ENCODE results near the gene ZNF124. TPM values are rescaled to one million over a fixed set of nuclear protein-coding genes. Genes with fewer than 3 reads are reported as not detected.
"Not testable (repeated sequence)": the region's sequence is repeated elsewhere in the genome, so short reads cannot be mapped to it uniquely, and the experiment has no call there.

ZNF124 gene
- total and polyA plus RNA-seq, 2 donors (not counting 1 experiment from before 2014, with no cell fraction given), result 5.0 to 23.8 TPM

- peaks cover 16% of the 10 kb centered on the region for H3K79me2 ChIP-seq (ENCODE audit: control insufficient read depth, insufficient read depth, low read length)
- no peak overlapping the region for H2AFZ ChIP-seq (ENCODE audit: insufficient read depth, low read depth, low read length, poor library complexity, severe bottlenecking)
- no peak overlapping the region for H3K4me3 Mint-ChIP-seq
- H3K27me3 Mint-ChIP-seq, result no peaks in the 10 kb centered on the region
- peaks cover 5 to 28% (median 18%) of the 10 kb centered on the region in 3 donors for H3K9me3 ChIP-seq (ENCODE audit: control extremely low read depth in 1 of 3, control insufficient read depth in 2 of 3, insufficient read depth in 1 of 3, low read length in 2 of 3)
- ATAC-seq (ENCODE audit: low read depth) (no peak), DNase-seq (no peak)
- H3K4me1 Mint-ChIP-seq, result peaks cover 7% of the 10 kb centered on the region
- WGBS (ENCODE audit: insufficient coverage), result 99% methylated on average over 10 of the region's 10 CpGs
- H3K27ac ChIP-seq (ENCODE audit: low read length in 2 of 2), result no peak overlapping the region
- H3K4me3 ChIP-seq (ENCODE audit: control extremely low read depth in 1 of 5, extremely low read depth in 1 of 5, insufficient read depth in 1 of 5, low read depth in 2 of 5, low read length in 4 of 5), result no peak overlapping the region
- ChIA-PET CTCF (no interaction called here), POLR2A (no interaction called here)
- TF ChIP-seq EZH2 (IDR thresholded peaks at IDR 0.05; ENCODE audit: borderline replicate concordance, insufficient read depth, low read depth, low read length, poor library complexity, severe bottlenecking) (no peak), CTCF (IDR thresholded peaks at IDR 0.05) (no peak)
- no peak overlapping the region for H3K27ac Mint-ChIP-seq
- no peak overlapping the region for H3K9ac ChIP-seq (ENCODE audit: low read length)
- peaks cover 4% of the 10 kb centered on the region for H4K20me1 ChIP-seq (ENCODE audit: control insufficient read depth, insufficient read depth, low read length, poor library complexity, severe bottlenecking)
- intact Hi-C loops (cut with micrococcal nuclease), result no loop called here
- no peaks in the 10 kb centered on the region for H3K27me3 ChIP-seq (replicated peaks in 1 of 4; ENCODE audit: control extremely low read depth in 1 of 4, control insufficient read depth in 3 of 4, insufficient read depth in 4 of 4, low read length in 3 of 4)
- H3K4me1 ChIP-seq (ENCODE audit: control insufficient read depth in 2 of 2, insufficient read depth in 2 of 2, low read length in 2 of 2), result peaks cover 0 to 3% of the 10 kb centered on the region in 2 donors
- H3K9me3 Mint-ChIP-seq (ENCODE audit: insufficient read depth), result peaks cover 19% of the 10 kb centered on the region
- H3K36me3 ChIP-seq (replicated peaks in 1 of 2; ENCODE audit: control extremely low read depth in 1 of 2, control insufficient read depth in 1 of 2, extremely low read depth in 1 of 2, insufficient read depth in 2 of 2, low read length in 1 of 2), result no peaks in the 10 kb centered on the region
- no peak overlapping the region for H3K4me2 ChIP-seq (replicated peaks; ENCODE audit: low read depth, low read length, poor library complexity, severe bottlenecking)
These were observed 40.6 kb downstream of the ZNF124 start for GRCh38 chr1:247131236-247131635.

- H3K4me3 ChIP-seq (ENCODE audit: control extremely low read depth in 1 of 5, extremely low read depth in 1 of 5, insufficient read depth in 1 of 5, low read depth in 2 of 5, low read length in 4 of 5), result peak overlapping the region in 3 of 5 experiments; percentile 23 to 36 (median 26)
- POLR2A ChIA-PET, result interaction anchor here (0.7 kb wide), 1 partner anchor 41 kb away, joined by 3 read pairs; no protein-coding TSS in a partner anchor
- H3K9me3 Mint-ChIP-seq (ENCODE audit: insufficient read depth); H3K27me3 Mint-ChIP-seq; ATAC-seq (ENCODE audit: low read depth); H3K27me3 ChIP-seq (replicated peaks in 1 of 4; ENCODE audit: control extremely low read depth in 1 of 4, control insufficient read depth in 3 of 4, insufficient read depth in 4 of 4, low read length in 3 of 4); H3K27ac ChIP-seq (ENCODE audit: low read length in 2 of 2); H2AFZ ChIP-seq (ENCODE audit: insufficient read depth, low read depth, low read length, poor library complexity, severe bottlenecking); CTCF ChIA-PET; H3K36me3 ChIP-seq (replicated peaks in 1 of 2; ENCODE audit: control extremely low read depth in 1 of 2, control insufficient read depth in 1 of 2, extremely low read depth in 1 of 2, insufficient read depth in 2 of 2, low read length in 1 of 2); H4K20me1 ChIP-seq (ENCODE audit: control insufficient read depth, insufficient read depth, low read length, poor library complexity, severe bottlenecking); DNase-seq; H3K9ac ChIP-seq (ENCODE audit: low read length); H3K4me1 Mint-ChIP-seq; H3K4me1 ChIP-seq (ENCODE audit: control insufficient read depth in 2 of 2, insufficient read depth in 2 of 2, low read length in 2 of 2): not testable (repeated sequence)
- H3K9me3 ChIP-seq (ENCODE audit: control extremely low read depth in 1 of 3, control insufficient read depth in 2 of 3, insufficient read depth in 1 of 3, low read length in 2 of 3), result peaks cover under 1 to 22% (median 2%) of the 10 kb centered on the region in 3 donors
- Mint-ChIP-seq H3K27ac (peak overlapping the region; percentile 81), H3K4me3 (peak overlapping the region; percentile 83)
- H3K4me2 ChIP-seq (replicated peaks; ENCODE audit: low read depth, low read length, poor library complexity, severe bottlenecking), result peak overlapping the region; percentile 42
- 34% methylated on average over 4 of the region's 18 CpGs for WGBS (ENCODE audit: insufficient coverage)
- H3K79me2 ChIP-seq (ENCODE audit: control insufficient read depth, insufficient read depth, low read length), result peaks cover 16% of the 10 kb centered on the region
- intact Hi-C loops (cut with micrococcal nuclease), result loop anchor here (2.0 kb wide), 1 partner anchor 41 kb away; no protein-coding TSS in a partner anchor
These were observed 44.1 kb downstream of the ZNF124 start for GRCh38 chr1:247127519-247128282.

- H4K20me1 ChIP-seq (ENCODE audit: control insufficient read depth, insufficient read depth, low read length, poor library complexity, severe bottlenecking); H3K36me3 ChIP-seq (replicated peaks in 1 of 2; ENCODE audit: control extremely low read depth in 1 of 2, control insufficient read depth in 1 of 2, extremely low read depth in 1 of 2, insufficient read depth in 2 of 2, low read length in 1 of 2); H2AFZ ChIP-seq (ENCODE audit: insufficient read depth, low read depth, low read length, poor library complexity, severe bottlenecking); intact Hi-C loops (cut with micrococcal nuclease); H3K9me3 Mint-ChIP-seq (ENCODE audit: insufficient read depth); H3K4me1 ChIP-seq (ENCODE audit: control insufficient read depth in 2 of 2, insufficient read depth in 2 of 2, low read length in 2 of 2); POLR2A ChIA-PET; DNase-seq; H3K27ac ChIP-seq (ENCODE audit: low read length in 2 of 2); H3K27ac Mint-ChIP-seq; H3K27me3 ChIP-seq (replicated peaks in 1 of 4; ENCODE audit: control extremely low read depth in 1 of 4, control insufficient read depth in 3 of 4, insufficient read depth in 4 of 4, low read length in 3 of 4); H3K4me2 ChIP-seq (replicated peaks; ENCODE audit: low read depth, low read length, poor library complexity, severe bottlenecking); CTCF ChIA-PET; H3K4me3 ChIP-seq (ENCODE audit: control extremely low read depth in 1 of 5, extremely low read depth in 1 of 5, insufficient read depth in 1 of 5, low read depth in 2 of 5, low read length in 4 of 5); H3K9ac ChIP-seq (ENCODE audit: low read length); H3K4me3 Mint-ChIP-seq; H3K4me1 Mint-ChIP-seq; H3K27me3 Mint-ChIP-seq: not testable (repeated sequence)
- Histone ChIP-seq H3K79me2 (ENCODE audit: control insufficient read depth, insufficient read depth, low read length) (peaks cover 12% of the 10 kb centered on the region), H3K9me3 (ENCODE audit: control extremely low read depth in 1 of 3, control insufficient read depth in 2 of 3, insufficient read depth in 1 of 3, low read length in 2 of 3) (peaks cover 2 to 17% (median 5%) of the 10 kb centered on the region in 3 donors)
- WGBS (ENCODE audit: insufficient coverage), result no CpG with 5 or more reads among the region's 46 CpGs
- peak; percentile 46 for ATAC-seq (ENCODE audit: low read depth)
These were observed 45.2 kb downstream of the ZNF124 start for GRCh38 chr1:247126601-247127000.

Data from B cell (primary cell).